Fibroblast of lung (primary cell): ENCODE results near the gene RGL2.
A peak's percentile ranks its signal among the peaks of the same experiment; 100 is the strongest.

ENCODE experiments used
- CTCF ChIP-seq, 2 donors: IDR thresholded peaks in 1 of 2; conservative IDR thresholded peaks in 1 of 2; 1 replicate in 1 of 2; 2 replicates in 1 of 2; pipeline ENCODE4 v1.5.1; 2011 to 2012; ENCODE audit warnings: low read length in 2 of 2, control low read depth in 1 of 2, inconsistent platforms in 1 of 2, low read depth in 1 of 2, mild to moderate bottlenecking in 1 of 2
- EZH2 ChIP-seq: IDR thresholded peaks from 2 replicates; pipeline ENCODE4 v1.5.1; 2012; ENCODE audit warnings: low read length, control low read depth, mild to moderate bottlenecking; ENCODE audit errors: missing control alignments

- TF ChIP-seq CTCF (conservative IDR thresholded peaks at IDR 0.05 in 1 of 2, IDR thresholded peaks at IDR 0.05 in 1 of 2; ENCODE audit: low read depth in 1 of 2, low read length in 2 of 2) (peak; percentile 33 to 37), EZH2 (no peak)
Measured at GRCh38 chr6:33276864-33277662, 21.7 kb downstream of the RGL2 start, which contains the start of gene B3GALT4.
